HCT116 (cell line): ENCODE data around the gene CAPNS1. TPM values are rescaled to one million over a fixed set of nuclear protein-coding genes. Genes with fewer than 3 reads are reported as not detected.
"Not testable (repeated sequence)": the region's sequence is repeated elsewhere in the genome, so short reads cannot be mapped to it uniquely, and the experiment has no call there.

Source experiments
- ATAC-seq: fragments of 200-7000 bp; cut with Tn5 transposase; 2 replicates; pipeline ENCODE4 v1.9.1; 2020; ENCODE audit warnings: mild to moderate bottlenecking, moderate library complexity
- BruUV-seq: library from RNA; stranded (reverse); fragments of 400-500 nt; replicated peaks from 2 replicates; lab custom pipeline; 2021; lab: Mats Ljungman, UMichigan
- CTCF ChIA-PET: fragments of 300-600 bp; sonication (Branson Sonifier 250); formaldehyde crosslinking; loops from one replicate; lab custom pipeline; 2021; ENCODE audit warnings: antibody characterized with exemption; lab: Charles Lee
- POLR2A ChIA-PET: fragments of 300-600, 350-600 bp; sonication (Branson Sonifier 250); formaldehyde crosslinking; loops from one replicate; lab custom pipeline; 2021; ENCODE audit warnings: antibody characterized with exemption; lab: Charles Lee
- RAD21 ChIA-PET, 2 experiments: fragments of 300-600 bp; sonication (Branson Sonifier 250); formaldehyde crosslinking; loops; one replicate each; lab custom pipeline; 2023; ENCODE audit warnings: low total read pairs in 2 of 2; ENCODE audit not compliant: uncharacterized antibody in 2 of 2, unreplicated experiment in 2 of 2, low non-redundant PET in 1 of 2; lab: Charles Lee
- DNase-seq: peaks from one replicate; pipeline ENCODE4 v3.0.0-alpha.2; 2010; ENCODE audit warnings: low read depth, low spot score
- H2AFZ ChIP-seq: fragments of 200-600 bp; shearing (Covaris generic), sonication (generic); 2 replicates; pipeline ENCODE4 v1.6.1; 2017; ENCODE audit warnings: low read depth, mixed run types, mixed read lengths, antibody characterized with exemption, low read length; ENCODE audit not compliant: poor library complexity, severe bottlenecking
- H3K27ac ChIP-seq: 2 replicates; pipeline ENCODE4 v1.5.1; 2012; ENCODE audit warnings: low read depth, low read length
- H3K27me3 ChIP-seq: fragments of 200-600 bp; sonication (generic); 2 replicates; pipeline ENCODE4 v1.6.1; 2016; ENCODE audit warnings: mixed run types, low read length, mixed read lengths; ENCODE audit not compliant: insufficient read depth
- H3K36me3 ChIP-seq, 2 experiments: fragments of 200-500 bp in 1 of 2; fragments of 200-600 bp in 1 of 2; sonication (Bioruptor generic) in 1 of 2; sonication (generic) in 1 of 2; 2 replicates each; pipeline versions ENCODE4 v1.5.1 to v1.6.1; 2014 to 2016; ENCODE audit warnings: low read length in 2 of 2, inconsistent platforms in 1 of 2, mixed read lengths in 1 of 2, mixed run types in 1 of 2; ENCODE audit not compliant: insufficient read depth in 2 of 2, control insufficient read depth in 1 of 2
- H3K4me1 ChIP-seq, 2 experiments: fragments of 200-600 bp in 1 of 2; sonication (generic) in 1 of 2; 2 replicates each; pipeline versions ENCODE4 v1.5.1 to v1.6.1; 2012 to 2017; ENCODE audit warnings: low read length in 2 of 2, inconsistent platforms in 1 of 2, mild to moderate bottlenecking in 1 of 2, mixed read lengths in 1 of 2, mixed run types in 1 of 2, moderate library complexity in 1 of 2; ENCODE audit not compliant: insufficient read depth in 2 of 2, control insufficient read depth in 1 of 2
- H3K4me2 ChIP-seq: fragments of 200-600 bp; sonication (generic); 2 replicates; pipeline ENCODE4 v1.6.1; 2017; ENCODE audit warnings: mixed run types, low read length, mixed read lengths
- H3K4me3 ChIP-seq, 2 experiments: fragments of 200-600 bp in 1 of 2; sonication (generic) in 1 of 2; replicated peaks in 1 of 2; 2 replicates each; pipeline ENCODE4 v1.5.1; 2011 to 2016; ENCODE audit warnings: low read length in 2 of 2, control low read depth in 1 of 2, low read depth in 1 of 2, mild to moderate bottlenecking in 1 of 2, mixed read lengths in 1 of 2, mixed run types in 1 of 2
- H3K79me2 ChIP-seq: fragments of 200-600 bp; sonication (generic); 2 replicates; pipeline ENCODE4 v1.6.1; 2017; ENCODE audit warnings: mild to moderate bottlenecking, mixed run types, low read length, moderate library complexity, mixed read lengths; ENCODE audit not compliant: insufficient read depth
- H3K9ac ChIP-seq: fragments of 200-600 bp; sonication (generic); 2 replicates; pipeline ENCODE4 v1.6.1; 2016; ENCODE audit warnings: low read length, mixed read lengths
- H3K9me2 ChIP-seq: fragments of 200-600 bp; sonication (generic), shearing (Covaris generic); 2 replicates; pipeline ENCODE4 v1.6.1; 2017; ENCODE audit warnings: mixed run types, mild to moderate bottlenecking, moderate library complexity; ENCODE audit not compliant: insufficient read depth
- H3K9me3 ChIP-seq, 2 experiments: fragments of 200-500 bp in 1 of 2; fragments of 200-600 bp in 1 of 2; sonication (Bioruptor generic) in 1 of 2; sonication (generic) in 1 of 2; 2 replicates each; pipeline ENCODE4 v1.6.1; 2014 to 2017; ENCODE audit warnings: low read length in 2 of 2, mixed read lengths in 2 of 2, inconsistent platforms in 1 of 2, low read depth in 1 of 2, mild to moderate bottlenecking in 1 of 2, mixed run types in 1 of 2, moderate library complexity in 1 of 2; ENCODE audit not compliant: control insufficient read depth in 1 of 2, insufficient read depth in 1 of 2
- H4K20me1 ChIP-seq: fragments of 200-600 bp; sonication (generic), shearing (Covaris generic); 2 replicates; pipeline ENCODE4 v1.6.1; 2017; ENCODE audit warnings: mixed run types, mild to moderate bottlenecking, moderate library complexity; ENCODE audit not compliant: insufficient read depth
- intact Hi-C: fragments of 100-400 bp; cut with micrococcal nuclease; formaldehyde crosslinking; loops from 2 replicates; pipeline ENCODE4 v1.10.0; 2022
- total RNA-seq: library from RNA; stranded (reverse); gene quantifications from one replicate; pipeline ENCODE4 v1.2.1, GENCODE V29; 2021; ENCODE audit not compliant: unreplicated experiment

CAPNS1 gene
- total RNA-seq, 1 experiment from 2014 or later: 621 TPM

GRCh38 chr19:36131221-36131620 is 8.6 kb upstream of the CAPNS1 start:
- ATAC-seq, BruUV-seq, H2AFZ ChIP-seq, H3K9me3 ChIP-seq, H3K27me3 ChIP-seq, RAD21 ChIA-PET, H3K9me2 ChIP-seq, H3K79me2 ChIP-seq, H3K4me3 ChIP-seq, H4K20me1 ChIP-seq, DNase-seq, H3K36me3 ChIP-seq: not testable (repeated sequence)
- CTCF ChIA-PET: interaction anchor here (0.9 to 1.3 kb wide), 2 partner anchors 9 to 16 kb away, joined by 3 read pairs; partner anchors contain the start of genes CAPNS1, POLR2I and TBCB
- intact Hi-C loops: loop anchor here (10.0 kb wide), 1 partner anchor 1084 kb away; the partner anchor contains the start of genes ZNF383 and ZNF585B
- peaks cover 63 to 86% of the 10 kb centered on the region in 2 experiments for H3K4me1 ChIP-seq
- peak overlapping the region; percentile 73 for H3K4me2 ChIP-seq
- POLR2A ChIA-PET: interaction anchor here (0.8 kb wide), 2 partner anchors 9 to 16 kb away, joined by 3 to 4 read pairs; partner anchors contain the start of genes CAPNS1 and TBCB
- peak overlapping the region; percentile 60 for H3K27ac ChIP-seq
- peak overlapping the region; percentile 40 for H3K9ac ChIP-seq

GRCh38 chr19:36134867-36135266 is 5.0 kb upstream of the CAPNS1 start:
- H3K36me3 ChIP-seq, H3K9ac ChIP-seq, H3K79me2 ChIP-seq, H3K27ac ChIP-seq, H2AFZ ChIP-seq, H3K9me3 ChIP-seq, CTCF ChIA-PET, H3K9me2 ChIP-seq, ATAC-seq, H4K20me1 ChIP-seq, H3K4me3 ChIP-seq, POLR2A ChIA-PET, H3K27me3 ChIP-seq, DNase-seq, RAD21 ChIA-PET, BruUV-seq: not testable (repeated sequence)
- intact Hi-C loops: loop anchor here (10.0 kb wide), 1 partner anchor 1080 kb away; the partner anchor contains the start of genes ZNF383 and ZNF585B
- Histone ChIP-seq H3K4me1 (peaks cover 80 to 97% of the 10 kb centered on the region in 2 experiments), H3K4me2 (peak overlapping the region; percentile 92)
